Measurements from ENCODE around the gene AEBP1. TPM values are rescaled to one million over a fixed set of nuclear protein-coding genes. Genes with fewer than 3 reads are reported as not detected.

Gene AEBP1
- total and polyA plus RNA-seq, 9 of the 15 experiments (the other 6 are each of a cell fraction or from before 2014, with no cell fraction given), result 0.03 to 0.78 (median 0.30) TPM; not detected in 2

DNA sequence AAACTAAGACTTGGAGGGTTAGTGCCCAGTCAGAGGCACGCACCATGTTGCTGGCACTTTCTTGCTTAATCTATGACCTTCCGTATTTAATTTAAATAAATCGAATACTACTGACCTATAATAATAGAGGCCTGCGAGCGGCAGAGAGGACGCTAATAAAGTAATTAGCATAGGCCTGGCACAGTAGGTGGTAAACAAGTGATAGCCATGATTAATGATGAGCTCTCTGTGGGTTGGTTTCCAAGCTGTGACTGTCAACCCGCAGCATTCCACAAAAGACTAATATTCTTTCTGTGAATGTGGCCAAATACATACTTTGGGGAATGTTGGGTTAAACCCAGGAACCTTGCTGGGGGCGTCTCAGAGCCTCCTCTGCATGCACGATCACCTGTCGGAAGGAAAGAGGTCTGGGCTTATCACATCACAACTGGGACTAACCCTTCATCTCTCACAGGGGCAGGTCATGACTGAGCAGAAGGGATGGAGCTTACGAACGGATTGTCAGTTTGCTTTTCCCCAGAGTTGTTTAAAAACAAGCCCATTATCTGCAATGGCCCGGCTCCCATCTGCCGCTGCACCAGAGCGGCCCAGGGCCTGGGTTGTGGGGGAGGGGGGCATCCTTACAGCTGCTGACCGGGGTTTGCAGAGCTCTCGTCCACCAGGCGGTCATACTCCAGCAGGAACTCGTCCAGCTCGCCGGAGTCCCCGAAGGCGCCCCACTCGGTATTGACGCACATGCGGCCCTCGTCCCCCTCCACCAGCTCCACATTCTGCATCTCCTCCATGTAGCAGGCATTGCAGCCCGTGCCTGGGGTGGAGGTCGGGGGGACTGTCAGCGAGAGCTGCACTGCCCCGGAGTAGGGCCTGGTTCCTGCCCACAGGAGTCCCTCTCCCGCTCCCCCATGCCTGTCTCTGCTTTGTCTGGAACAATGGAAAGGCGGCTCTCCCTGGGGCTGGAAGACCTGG, 43.2 kb downstream of the AEBP1 start (continued):
- TF ChIP-seq, protein P1, sequence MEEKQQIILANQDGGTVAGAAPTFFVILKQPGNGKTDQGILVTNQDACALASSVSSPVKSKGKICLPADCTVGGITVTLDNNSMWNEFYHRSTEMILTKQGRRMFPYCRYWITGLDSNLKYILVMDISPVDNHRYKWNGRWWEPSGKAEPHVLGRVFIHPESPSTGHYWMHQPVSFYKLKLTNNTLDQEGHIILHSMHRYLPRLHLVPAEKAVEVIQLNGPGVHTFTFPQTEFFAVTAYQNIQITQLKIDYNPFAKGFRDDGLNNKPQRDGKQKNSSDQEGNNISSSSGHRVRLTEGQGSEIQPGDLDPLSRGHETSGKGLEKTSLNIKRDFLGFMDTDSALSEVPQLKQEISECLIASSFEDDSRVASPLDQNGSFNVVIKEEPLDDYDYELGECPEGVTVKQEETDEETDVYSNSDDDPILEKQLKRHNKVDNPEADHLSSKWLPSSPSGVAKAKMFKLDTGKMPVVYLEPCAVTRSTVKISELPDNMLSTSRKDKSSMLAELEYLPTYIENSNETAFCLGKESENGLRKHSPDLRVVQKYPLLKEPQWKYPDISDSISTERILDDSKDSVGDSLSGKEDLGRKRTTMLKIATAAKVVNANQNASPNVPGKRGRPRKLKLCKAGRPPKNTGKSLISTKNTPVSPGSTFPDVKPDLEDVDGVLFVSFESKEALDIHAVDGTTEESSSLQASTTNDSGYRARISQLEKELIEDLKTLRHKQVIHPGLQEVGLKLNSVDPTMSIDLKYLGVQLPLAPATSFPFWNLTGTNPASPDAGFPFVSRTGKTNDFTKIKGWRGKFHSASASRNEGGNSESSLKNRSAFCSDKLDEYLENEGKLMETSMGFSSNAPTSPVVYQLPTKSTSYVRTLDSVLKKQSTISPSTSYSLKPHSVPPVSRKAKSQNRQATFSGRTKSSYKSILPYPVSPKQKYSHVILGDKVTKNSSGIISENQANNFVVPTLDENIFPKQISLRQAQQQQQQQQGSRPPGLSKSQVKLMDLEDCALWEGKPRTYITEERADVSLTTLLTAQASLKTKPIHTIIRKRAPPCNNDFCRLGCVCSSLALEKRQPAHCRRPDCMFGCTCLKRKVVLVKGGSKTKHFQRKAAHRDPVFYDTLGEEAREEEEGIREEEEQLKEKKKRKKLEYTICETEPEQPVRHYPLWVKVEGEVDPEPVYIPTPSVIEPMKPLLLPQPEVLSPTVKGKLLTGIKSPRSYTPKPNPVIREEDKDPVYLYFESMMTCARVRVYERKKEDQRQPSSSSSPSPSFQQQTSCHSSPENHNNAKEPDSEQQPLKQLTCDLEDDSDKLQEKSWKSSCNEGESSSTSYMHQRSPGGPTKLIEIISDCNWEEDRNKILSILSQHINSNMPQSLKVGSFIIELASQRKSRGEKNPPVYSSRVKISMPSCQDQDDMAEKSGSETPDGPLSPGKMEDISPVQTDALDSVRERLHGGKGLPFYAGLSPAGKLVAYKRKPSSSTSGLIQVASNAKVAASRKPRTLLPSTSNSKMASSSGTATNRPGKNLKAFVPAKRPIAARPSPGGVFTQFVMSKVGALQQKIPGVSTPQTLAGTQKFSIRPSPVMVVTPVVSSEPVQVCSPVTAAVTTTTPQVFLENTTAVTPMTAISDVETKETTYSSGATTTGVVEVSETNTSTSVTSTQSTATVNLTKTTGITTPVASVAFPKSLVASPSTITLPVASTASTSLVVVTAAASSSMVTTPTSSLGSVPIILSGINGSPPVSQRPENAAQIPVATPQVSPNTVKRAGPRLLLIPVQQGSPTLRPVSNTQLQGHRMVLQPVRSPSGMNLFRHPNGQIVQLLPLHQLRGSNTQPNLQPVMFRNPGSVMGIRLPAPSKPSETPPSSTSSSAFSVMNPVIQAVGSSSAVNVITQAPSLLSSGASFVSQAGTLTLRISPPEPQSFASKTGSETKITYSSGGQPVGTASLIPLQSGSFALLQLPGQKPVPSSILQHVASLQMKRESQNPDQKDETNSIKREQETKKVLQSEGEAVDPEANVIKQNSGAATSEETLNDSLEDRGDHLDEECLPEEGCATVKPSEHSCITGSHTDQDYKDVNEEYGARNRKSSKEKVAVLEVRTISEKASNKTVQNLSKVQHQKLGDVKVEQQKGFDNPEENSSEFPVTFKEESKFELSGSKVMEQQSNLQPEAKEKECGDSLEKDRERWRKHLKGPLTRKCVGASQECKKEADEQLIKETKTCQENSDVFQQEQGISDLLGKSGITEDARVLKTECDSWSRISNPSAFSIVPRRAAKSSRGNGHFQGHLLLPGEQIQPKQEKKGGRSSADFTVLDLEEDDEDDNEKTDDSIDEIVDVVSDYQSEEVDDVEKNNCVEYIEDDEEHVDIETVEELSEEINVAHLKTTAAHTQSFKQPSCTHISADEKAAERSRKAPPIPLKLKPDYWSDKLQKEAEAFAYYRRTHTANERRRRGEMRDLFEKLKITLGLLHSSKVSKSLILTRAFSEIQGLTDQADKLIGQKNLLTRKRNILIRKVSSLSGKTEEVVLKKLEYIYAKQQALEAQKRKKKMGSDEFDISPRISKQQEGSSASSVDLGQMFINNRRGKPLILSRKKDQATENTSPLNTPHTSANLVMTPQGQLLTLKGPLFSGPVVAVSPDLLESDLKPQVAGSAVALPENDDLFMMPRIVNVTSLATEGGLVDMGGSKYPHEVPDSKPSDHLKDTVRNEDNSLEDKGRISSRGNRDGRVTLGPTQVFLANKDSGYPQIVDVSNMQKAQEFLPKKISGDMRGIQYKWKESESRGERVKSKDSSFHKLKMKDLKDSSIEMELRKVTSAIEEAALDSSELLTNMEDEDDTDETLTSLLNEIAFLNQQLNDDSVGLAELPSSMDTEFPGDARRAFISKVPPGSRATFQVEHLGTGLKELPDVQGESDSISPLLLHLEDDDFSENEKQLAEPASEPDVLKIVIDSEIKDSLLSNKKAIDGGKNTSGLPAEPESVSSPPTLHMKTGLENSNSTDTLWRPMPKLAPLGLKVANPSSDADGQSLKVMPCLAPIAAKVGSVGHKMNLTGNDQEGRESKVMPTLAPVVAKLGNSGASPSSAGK (IDR thresholded peaks at IDR 0.05), result peak; percentile 73
- TF ChIP-seq MTF1 (CRISPR knock-in tag; IDR thresholded peaks at IDR 0.05; ENCODE audit: borderline replicate concordance), result no peak
- TF ChIP-seq BCOR (IDR thresholded peaks at IDR 0.05), result peak; percentile 54; the same call in 1 of the 2 replicates
- TF ChIP-seq, protein P2, sequence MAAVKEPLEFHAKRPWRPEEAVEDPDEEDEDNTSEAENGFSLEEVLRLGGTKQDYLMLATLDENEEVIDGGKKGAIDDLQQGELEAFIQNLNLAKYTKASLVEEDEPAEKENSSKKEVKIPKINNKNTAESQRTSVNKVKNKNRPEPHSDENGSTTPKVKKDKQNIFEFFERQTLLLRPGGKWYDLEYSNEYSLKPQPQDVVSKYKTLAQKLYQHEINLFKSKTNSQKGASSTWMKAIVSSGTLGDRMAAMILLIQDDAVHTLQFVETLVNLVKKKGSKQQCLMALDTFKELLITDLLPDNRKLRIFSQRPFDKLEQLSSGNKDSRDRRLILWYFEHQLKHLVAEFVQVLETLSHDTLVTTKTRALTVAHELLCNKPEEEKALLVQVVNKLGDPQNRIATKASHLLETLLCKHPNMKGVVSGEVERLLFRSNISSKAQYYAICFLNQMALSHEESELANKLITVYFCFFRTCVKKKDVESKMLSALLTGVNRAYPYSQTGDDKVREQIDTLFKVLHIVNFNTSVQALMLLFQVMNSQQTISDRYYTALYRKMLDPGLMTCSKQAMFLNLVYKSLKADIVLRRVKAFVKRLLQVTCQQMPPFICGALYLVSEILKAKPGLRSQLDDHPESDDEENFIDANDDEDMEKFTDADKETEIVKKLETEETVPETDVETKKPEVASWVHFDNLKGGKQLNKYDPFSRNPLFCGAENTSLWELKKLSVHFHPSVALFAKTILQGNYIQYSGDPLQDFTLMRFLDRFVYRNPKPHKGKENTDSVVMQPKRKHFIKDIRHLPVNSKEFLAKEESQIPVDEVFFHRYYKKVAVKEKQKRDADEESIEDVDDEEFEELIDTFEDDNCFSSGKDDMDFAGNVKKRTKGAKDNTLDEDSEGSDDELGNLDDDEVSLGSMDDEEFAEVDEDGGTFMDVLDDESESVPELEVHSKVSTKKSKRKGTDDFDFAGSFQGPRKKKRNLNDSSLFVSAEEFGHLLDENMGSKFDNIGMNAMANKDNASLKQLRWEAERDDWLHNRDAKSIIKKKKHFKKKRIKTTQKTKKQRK (IDR thresholded peaks at IDR 0.05; ENCODE audit: borderline replicate concordance, low read depth, low read length), result no peak
- TF ChIP-seq GATA2 (CRISPR knock-in tag; IDR thresholded peaks at IDR 0.05), result peak; percentile 76
